Measurements from ENCODE around the gene APOL5.

APOL5 gene

DNA sequence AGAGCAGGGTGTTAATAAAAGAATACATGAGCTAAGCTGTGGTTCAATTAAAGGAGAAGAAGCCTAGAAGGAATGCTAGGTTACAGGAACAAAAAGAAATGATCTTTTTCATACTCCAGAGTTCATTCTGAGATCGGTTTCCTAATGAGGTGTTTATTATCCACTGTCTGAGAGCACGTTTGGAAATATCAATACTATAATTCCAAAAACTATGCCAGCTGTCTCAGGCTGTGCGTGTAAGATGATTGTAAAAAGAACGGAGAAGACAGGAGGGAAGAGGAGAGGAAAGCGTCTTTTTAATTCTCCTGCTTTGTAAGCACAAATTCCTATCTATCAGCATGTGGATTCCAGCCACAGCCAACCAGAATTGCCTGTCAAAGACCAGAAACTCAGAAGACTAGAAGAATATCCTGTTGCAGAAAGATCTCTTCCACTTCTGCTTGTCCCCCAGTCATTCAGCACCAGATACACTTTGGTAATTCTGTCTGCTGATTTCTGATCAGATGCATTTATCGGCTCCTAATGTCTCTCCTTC is 25.7 kb downstream of the APOL5 start:
- DNase-seq = no peak

DNA sequence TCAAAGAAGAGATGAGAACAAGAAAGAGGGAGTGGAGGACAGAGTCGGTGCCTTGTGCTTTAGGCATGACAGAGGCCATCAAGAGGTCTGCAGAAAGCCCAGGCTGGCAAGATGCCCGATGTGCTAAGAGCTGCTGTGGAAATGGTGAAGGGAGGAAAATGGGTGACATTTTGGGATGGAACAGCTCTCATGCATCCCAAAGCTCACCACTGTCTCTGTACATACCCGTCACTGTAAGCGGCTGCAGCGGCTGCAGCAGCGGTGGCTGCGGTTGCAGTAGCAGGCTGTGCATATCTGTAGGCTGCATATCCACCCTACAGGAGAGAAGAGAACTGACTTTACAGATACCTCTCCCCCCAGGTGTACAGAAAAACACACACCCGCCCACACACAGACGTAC is 28.6 kb downstream of the APOL5 start:
- no peak for DNase-seq

GRCh38 chr22:35746946-35747703 is 29.5 kb downstream of the APOL5 start:
- DNase-seq = no peak

- DNase-seq = peak; percentile 1
These were observed 32.1 kb downstream of the APOL5 start for GRCh38 chr22:35749808-35750207.

- no peak for DNase-seq
These were observed 34.6 kb downstream of the APOL5 start for GRCh38 chr22:35752006-35752862.

DNA sequence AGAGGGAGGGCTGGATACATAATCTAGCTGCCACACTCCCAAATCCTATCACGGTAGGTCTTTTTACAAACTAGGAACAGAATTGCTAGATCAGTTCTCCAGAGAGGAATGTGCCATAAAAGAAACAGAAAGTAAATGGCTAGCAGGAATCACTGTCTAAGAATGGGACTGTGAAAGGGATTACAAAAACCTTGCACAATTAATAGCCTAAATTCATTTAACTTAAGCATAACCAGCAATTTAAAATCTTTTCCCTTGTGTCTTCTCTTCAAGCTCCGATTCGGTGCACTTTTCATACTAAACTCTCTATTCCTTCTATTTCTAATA is 35.2 kb downstream of the APOL5 start:
- no peak for DNase-seq

DNA sequence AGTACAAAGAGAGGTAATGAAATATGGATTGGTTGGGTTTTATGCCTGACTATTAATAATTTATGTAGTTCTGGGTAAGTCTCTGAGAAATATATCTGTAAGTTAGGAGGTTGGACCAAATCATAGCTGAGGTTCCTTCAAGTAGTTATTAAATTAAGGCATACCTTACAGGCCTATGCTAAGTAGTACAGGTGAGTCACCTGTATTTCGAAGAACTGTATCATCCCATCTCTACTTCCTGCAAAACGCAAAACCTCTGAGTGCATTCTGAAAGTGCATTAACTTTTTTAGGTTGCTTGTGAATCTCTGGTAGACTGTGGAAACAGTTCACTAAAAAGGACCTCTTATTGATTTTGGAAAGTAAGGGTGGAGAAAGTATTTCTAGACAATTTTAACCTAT is 37.1 kb downstream of the APOL5 start:
- DNase-seq = no peak

DNA sequence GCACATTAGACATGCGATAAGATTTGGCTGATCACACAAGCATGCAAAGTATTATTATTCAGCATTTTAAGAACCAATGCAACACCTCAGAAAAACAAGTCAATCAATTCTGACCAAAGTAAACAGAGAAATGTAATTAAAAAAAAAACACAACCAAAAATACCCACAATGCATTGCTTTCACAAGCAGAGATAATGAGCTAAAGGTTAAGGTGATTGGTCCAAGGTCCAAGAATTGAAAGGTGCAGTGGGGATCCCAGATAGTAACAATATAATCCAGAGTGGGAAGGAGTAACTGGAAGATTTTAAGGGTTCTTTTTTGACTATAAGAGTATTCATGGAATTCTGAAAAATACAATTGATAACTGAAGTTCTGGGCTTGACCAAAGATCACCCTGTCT is 39.0 kb downstream of the APOL5 start:
- DNase-seq = no peak

DNA sequence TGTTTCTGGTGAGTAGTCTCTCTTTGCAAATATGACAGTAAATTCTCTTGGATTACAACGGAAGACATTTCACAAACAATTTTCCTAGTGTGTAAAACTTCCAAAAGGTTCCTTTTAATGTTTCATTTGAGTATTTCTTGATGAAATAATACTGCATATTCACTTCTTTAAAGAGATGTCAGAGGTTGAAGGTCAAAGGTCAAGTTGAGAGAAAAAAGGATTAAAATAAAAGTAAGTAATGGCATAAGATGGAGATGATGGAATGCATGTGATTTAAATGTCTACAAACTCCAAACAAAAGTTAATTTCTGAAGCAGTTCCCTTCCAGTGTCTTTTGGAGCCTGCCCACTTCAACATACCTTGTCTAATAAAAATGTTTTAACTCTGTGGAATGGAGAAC is 40.7 kb downstream of the APOL5 start:
- no peak for DNase-seq

DNA sequence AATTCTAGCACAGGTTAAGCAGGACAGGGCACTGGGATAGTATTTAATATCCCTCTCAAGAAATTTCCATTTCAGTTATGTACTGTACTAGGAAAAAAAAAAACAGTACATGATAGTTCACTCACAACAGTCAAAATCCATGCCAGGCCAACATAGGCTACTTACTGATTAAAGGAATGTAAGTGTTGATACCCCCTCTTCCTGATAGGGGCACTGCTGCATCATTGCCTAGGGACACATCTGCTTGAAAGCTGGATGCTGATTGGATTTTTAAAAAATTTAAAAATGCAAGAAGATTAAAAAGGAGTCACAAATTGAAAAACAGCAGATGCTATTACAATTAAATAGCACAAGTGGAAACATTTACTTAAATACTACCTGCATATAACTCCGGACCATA is 43.4 kb downstream of the APOL5 start:
- no peak for DNase-seq

- peak; percentile 32 for DNase-seq
These were observed 49.2 kb downstream of the APOL5 start for GRCh38 chr22:35766654-35767580.

GRCh38 chr22:35769974-35770373 is 52.3 kb downstream of the APOL5 start:
- no peak for DNase-seq

- DNase-seq = no peak
These were observed 57.7 kb downstream of the APOL5 start for GRCh38 chr22:35775339-35775738.

GRCh38 chr22:35777335-35777975 is 59.8 kb downstream of the APOL5 start:
- no peak for DNase-seq
